Gastrocnemius medialis (tissue), 4 donors: ENCODE data around the gene THOP1.

Experiments
- CTCF ChIP-seq, 5 experiments: fragments of 450-650 bp in 3 of 5; fragments of 200-600 bp in 2 of 5; sonication (generic) in 2 of 5; IDR thresholded peaks in 4 of 5; conservative IDR thresholded peaks in 1 of 5; 1 replicate in 4 of 5; 2 replicates in 1 of 5; pipeline ENCODE4 v1.5.1; 2016 to 2019; ENCODE audit warnings: antibody characterized with exemption in 5 of 5, mild to moderate bottlenecking in 3 of 5, moderate library complexity in 3 of 5
- POLR2A ChIP-seq, 2 donors: fragments of 450-650 bp; IDR thresholded peaks; one replicate each; pipeline ENCODE4 v1.6.1; 2017; ENCODE audit warnings: antibody characterized with exemption in 2 of 2, mild to moderate bottlenecking in 2 of 2, moderate library complexity in 2 of 2

- no peak for TF ChIP-seq CTCF (IDR thresholded peaks at IDR 0.05 in 4 of 5, conservative IDR thresholded peaks at IDR 0.05 in 1 of 5)
- TF ChIP-seq POLR2A (IDR thresholded peaks at IDR 0.05): no peak
Measured at GRCh38 chr19:2846180-2846894, 61.0 kb downstream of the THOP1 start.
